Testis (tissue), 3 donors: ENCODE data around the gene TMEM52. TPM values are rescaled to one million over a fixed set of nuclear protein-coding genes. Genes with fewer than 3 reads are reported as not detected.

Source experiments
- DNase-seq: peaks from one replicate; pipeline ENCODE4 v3.0.0-alpha.2; 2019
- H3K27ac ChIP-seq, 2 donors: fragments of 200-600 bp; sonication (generic); one replicate each; pipeline ENCODE4 v1.5.1; 2019
- H3K27me3 ChIP-seq: fragments of 200-600 bp; sonication (generic); one replicate; pipeline ENCODE4 v1.5.1; 2019
- H3K36me3 ChIP-seq: fragments of 200-600 bp; sonication (generic); one replicate; pipeline ENCODE4 v1.5.1; 2017; ENCODE audit warnings: low read depth; ENCODE audit errors: missing control alignments
- H3K4me1 ChIP-seq: fragments of 200-600 bp; sonication (generic); one replicate; pipeline ENCODE4 v1.5.1; 2019
- H3K4me3 ChIP-seq, 2 donors: fragments of 200-600 bp; sonication (generic); one replicate each; pipeline ENCODE4 v1.5.1; 2017 to 2019
- H3K9me3 ChIP-seq: fragments of 200-600 bp; sonication (generic); one replicate; pipeline ENCODE4 v1.5.1; 2017
- POLR2A ChIP-seq: fragments of 450-650 bp; IDR thresholded peaks from one replicate; pipeline ENCODE4 v1.6.1; 2017; ENCODE audit warnings: antibody characterized with exemption, mild to moderate bottlenecking, moderate library complexity
- WGBS, 2 donors: methylation state at CpG; one replicate each; pipeline ENCODE4 v1.1.5; 2018; 5-methylcytosine and 5-hydroxymethylcytosine counted together
- intact Hi-C: fragments of 100-400 bp; cut with DNase I; formaldehyde crosslinking; loops from one replicate; pipeline ENCODE4 v1.15.1; 2023; ENCODE audit warnings: low total_unique reads
- polyA plus RNA-seq: library from polyadenylated mRNA; stranded (reverse); fragments of 350-450 nt; fragmentation: Illumina TruSeq; extraction: RNeasy Lipid Tissue Mini Kit (QIAGEN cat#74804); gene quantifications from one replicate; pipeline ENCODE4 v1.2.3, GENCODE V29; 2014; ENCODE audit warnings: low read depth, low replicate concordance; ENCODE audit not compliant: insufficient read depth
- total RNA-seq, 2 donors: library from RNA; depleted of rRNA; stranded (reverse); fragments of >200 nt; gene quantifications; one replicate each; pipeline ENCODE4 v1.2.3, GENCODE V29; 2016
- TF ChIP-seq, protein P1 (sequence below), 3 experiments: fragments of 450-650 bp in 2 of 3; fragments of 200-600 bp in 1 of 3; sonication (generic) in 1 of 3; IDR thresholded peaks; one replicate each; pipeline ENCODE4 v1.5.1; 2016 to 2019; ENCODE audit warnings: antibody characterized with exemption in 3 of 3, mild to moderate bottlenecking in 2 of 3, moderate library complexity in 1 of 3

Gene TMEM52
- total and polyA plus RNA-seq, 3 donors from 2014 or later = 40.8 to 143 (median 74.0) TPM

DNA sequence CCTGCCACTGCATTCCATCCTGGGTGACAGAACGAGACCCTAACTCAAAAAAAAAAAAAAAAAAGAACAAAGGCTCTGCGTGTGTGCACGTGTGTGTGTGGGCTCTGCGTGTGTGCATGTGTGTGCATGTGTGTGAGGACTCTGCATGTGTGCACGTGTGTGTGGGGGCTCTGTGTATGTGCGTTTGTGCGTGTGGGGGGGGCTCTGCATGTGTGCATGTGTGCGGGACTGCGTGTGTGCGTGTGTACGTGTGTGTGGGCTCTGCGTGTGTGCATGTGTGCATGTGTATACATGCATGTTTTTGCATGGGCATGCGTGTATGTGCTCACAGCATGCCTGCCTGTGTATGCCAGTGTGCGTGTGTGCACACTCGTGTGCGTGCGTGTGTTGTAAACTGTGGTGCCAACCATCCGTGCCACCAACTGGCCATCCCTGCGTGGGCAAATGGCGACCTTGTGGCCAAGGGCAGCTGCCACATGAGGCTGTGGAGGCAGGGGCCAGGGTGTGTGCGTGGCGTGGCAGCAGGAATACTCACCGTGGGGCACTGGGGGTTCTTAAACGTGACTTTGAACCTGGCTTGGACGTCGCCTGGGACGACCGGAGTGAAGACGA, 26.8 kb upstream of the TMEM52 start:
- Histone ChIP-seq H3K27me3 (no peaks in the 10 kb centered on the region), H3K4me3 (no peak overlapping the region), H3K4me1 (peaks cover 17% of the 10 kb centered on the region), H3K36me3 (no peaks in the 10 kb centered on the region), H3K27ac (no peak overlapping the region), H3K9me3 (no peaks in the 10 kb centered on the region)
- no peak for DNase-seq
- no peak for TF ChIP-seq POLR2A
- TF ChIP-seq, protein P1, sequence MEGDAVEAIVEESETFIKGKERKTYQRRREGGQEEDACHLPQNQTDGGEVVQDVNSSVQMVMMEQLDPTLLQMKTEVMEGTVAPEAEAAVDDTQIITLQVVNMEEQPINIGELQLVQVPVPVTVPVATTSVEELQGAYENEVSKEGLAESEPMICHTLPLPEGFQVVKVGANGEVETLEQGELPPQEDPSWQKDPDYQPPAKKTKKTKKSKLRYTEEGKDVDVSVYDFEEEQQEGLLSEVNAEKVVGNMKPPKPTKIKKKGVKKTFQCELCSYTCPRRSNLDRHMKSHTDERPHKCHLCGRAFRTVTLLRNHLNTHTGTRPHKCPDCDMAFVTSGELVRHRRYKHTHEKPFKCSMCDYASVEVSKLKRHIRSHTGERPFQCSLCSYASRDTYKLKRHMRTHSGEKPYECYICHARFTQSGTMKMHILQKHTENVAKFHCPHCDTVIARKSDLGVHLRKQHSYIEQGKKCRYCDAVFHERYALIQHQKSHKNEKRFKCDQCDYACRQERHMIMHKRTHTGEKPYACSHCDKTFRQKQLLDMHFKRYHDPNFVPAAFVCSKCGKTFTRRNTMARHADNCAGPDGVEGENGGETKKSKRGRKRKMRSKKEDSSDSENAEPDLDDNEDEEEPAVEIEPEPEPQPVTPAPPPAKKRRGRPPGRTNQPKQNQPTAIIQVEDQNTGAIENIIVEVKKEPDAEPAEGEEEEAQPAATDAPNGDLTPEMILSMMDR (IDR thresholded peaks at IDR 0.05) = no peak
- WGBS, 2 donors = 87 to 95% methylated on average over 17 to 29 of the region's 29 CpGs
- intact Hi-C loops = no loop called here

DNA sequence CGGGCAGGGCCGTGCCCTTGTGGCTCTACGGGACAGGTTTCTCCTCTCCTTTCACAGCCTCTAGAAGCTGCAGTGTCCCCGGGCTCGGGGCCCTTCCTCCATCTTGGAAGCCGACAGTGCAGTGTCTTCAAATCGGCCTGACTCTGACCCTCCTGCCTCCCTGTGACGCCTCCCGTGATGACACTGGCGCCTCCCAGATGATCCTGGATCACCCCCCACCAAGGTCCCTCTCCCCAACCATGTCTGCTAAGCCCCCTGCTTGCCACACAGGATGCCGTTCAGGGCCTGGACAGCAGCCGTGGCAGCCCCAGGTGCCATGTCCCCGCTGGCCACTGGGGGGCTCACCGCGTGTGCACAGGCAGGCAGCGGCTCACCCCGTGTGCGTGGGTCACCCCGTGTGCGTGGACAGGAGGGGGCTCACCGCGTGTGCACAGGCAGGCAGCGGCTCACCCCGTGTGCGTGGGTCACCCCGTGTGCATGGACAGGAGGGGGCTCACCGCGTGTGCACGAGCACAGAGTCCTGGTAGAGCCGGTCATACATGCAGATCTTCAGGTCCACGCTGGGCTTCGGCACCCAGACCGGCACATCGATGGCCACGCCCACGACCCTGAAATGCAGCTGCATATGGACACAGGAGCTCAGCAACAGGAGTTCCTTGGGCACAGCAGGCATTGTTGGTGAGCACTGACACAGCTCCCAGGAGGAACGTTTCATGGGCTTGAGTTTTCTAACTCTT, 24.9 kb upstream of the TMEM52 start:
- DNase-seq = peak; percentile 64

DNA sequence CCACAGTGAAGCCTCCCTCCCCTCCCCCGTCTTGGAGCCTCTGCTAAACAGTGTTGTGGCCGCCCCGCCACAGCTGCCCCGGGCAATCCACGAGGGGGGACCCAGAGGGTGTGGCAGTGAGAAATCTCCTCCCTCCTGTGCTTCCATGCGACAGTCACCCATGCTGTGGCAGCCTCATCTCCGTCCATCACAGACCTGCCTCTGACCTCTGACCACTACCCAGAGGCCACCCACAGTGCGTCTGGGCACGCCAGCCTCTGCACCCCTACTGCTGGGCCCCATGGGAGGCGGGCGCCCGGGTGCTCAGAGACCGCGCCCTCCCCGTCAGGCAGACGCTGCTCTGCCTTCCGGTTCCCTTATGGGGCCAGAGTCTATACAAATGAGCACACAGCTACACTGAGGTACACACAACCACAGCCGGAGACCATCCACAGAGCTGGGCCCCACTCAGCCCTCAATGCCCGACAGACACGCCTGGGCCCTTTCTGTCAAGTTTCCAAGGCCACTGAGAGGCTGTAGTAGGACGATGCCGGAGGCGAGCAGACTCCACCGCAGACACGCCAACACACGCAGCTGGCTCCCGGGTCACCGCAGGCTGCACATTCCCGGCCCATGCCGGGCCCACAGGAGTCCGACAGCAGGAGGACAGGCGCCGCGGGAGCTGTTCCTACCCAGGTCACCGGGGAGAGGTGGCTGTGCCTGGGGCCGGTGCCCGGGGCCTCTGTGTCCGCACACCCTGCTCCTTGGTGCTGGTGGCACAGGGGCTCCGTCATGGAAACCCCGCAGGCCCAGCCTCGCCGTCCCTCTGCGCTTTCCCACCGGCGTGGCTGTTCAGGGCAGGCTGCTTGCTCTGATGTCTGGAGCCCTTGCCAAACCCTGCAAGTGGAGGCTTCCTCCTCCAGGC, 23.9 kb upstream of the TMEM52 start:
- no peak for DNase-seq
- no peaks in the 10 kb centered on the region for H3K27me3 ChIP-seq
- H3K36me3 ChIP-seq = no peaks in the 10 kb centered on the region
- peaks cover 17% of the 10 kb centered on the region for H3K4me1 ChIP-seq
- intact Hi-C loops = loop anchor here (5.0 kb wide), 1 partner anchor 99 kb away; no protein-coding TSS in a partner anchor
- 93 to 94% methylated on average over 23 to 33 of the region's 45 CpGs for WGBS, 2 donors
- H3K27ac ChIP-seq = no peak overlapping the region
- no peak overlapping the region for H3K4me3 ChIP-seq
- no peaks in the 10 kb centered on the region for H3K9me3 ChIP-seq
- TF ChIP-seq POLR2A = no peak
- TF ChIP-seq, protein P1 (IDR thresholded peaks at IDR 0.05) = no peak

More for the DNA sequence above, 24.9 kb upstream of the TMEM52 start:
- Histone ChIP-seq H3K27me3 (no peaks in the 10 kb centered on the region), H3K4me3 (no peak overlapping the region), H3K27ac (no peak overlapping the region), H3K36me3 (no peaks in the 10 kb centered on the region), H3K4me1 (peaks cover 17% of the 10 kb centered on the region), H3K9me3 (no peaks in the 10 kb centered on the region)
- WGBS, 2 donors = 40 to 61% methylated on average over 13 to 28 of the region's 37 CpGs
- intact Hi-C loops = loop anchor here (5.0 kb wide), 1 partner anchor 98 kb away; no protein-coding TSS in a partner anchor
- TF ChIP-seq, protein P1 (IDR thresholded peaks at IDR 0.05) = peak; percentile 67 to 96 (median 87)
- no peak for TF ChIP-seq POLR2A

DNA sequence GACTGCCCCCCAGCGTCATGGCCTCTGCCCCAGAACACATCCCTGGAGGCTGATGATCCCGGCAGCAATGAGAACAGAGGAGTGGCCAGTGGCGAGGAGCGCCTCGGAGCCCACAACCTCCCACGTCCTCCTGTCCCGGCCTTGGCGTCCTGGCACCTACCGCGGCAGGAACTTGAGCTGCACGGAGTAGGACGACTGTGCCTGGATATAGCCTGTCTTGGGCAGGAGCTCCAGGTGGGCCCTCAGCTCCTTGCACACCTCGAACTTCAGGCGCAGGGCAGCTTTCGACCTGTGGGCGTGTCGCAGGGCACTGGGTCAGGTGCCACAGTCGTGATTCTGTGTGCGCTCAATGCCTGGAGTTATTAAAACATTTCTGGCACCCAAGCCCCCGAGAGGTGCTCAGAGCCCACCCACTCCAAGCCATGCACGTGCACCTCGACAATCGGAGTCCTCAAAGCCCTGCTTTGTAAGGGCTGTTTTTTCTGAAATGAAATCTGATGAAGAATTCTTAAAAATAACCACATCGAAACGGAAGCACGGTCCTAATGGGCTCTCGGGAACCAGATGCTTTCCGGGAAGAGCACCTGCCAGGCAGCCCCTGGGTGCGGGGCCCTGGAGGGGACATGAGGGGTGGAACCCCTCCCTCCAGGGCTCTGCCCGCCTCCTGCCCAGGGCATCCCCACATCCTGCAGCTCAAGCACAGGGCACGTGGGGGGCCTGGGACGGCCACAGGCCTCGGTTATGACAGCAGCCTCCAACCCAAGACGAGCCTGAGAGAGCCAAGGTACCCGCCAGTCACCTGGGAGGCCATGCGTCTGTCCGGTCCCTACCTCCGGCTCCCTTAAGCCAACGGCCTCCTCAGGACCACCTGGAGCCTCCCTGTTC, 23.0 kb upstream of the TMEM52 start:
- DNase-seq = no peak
- TF ChIP-seq, protein P1 (IDR thresholded peaks at IDR 0.05) = no peak
- TF ChIP-seq POLR2A = no peak
- Histone ChIP-seq H3K36me3 (no peaks in the 10 kb centered on the region), H3K4me3 (no peak overlapping the region), H3K27me3 (no peaks in the 10 kb centered on the region), H3K4me1 (peaks cover 16% of the 10 kb centered on the region), H3K9me3 (no peaks in the 10 kb centered on the region), H3K27ac (no peak overlapping the region)
- intact Hi-C loops = loop anchor here (5.0 kb wide), 1 partner anchor 100 kb away; no protein-coding TSS in a partner anchor
- 78 to 81% methylated on average over 27 to 39 of the region's 39 CpGs for WGBS, 2 donors
